ENCODE measurements around the gene FOXP1. TPM values are rescaled to one million over a fixed set of nuclear protein-coding genes. Genes with fewer than 3 reads are reported as not detected.

FOXP1 gene
- polyA plus RNA-seq, 1 donor (not counting 4 experiments of a cell fraction or from before 2014, with no cell fraction given): 14.6 TPM

- Histone ChIP-seq H3K36me3 (ENCODE audit: control insufficient read depth in 2 of 2, extremely low read depth in 1 of 2, insufficient read depth in 2 of 2, low read length in 2 of 2) (no peaks in the 10 kb centered on the region), H3K4me3 (ENCODE audit: control insufficient read depth in 2 of 3, extremely low read depth in 1 of 3, insufficient read depth in 2 of 3, low read depth in 1 of 3, low read length in 3 of 3) (no peak overlapping the region), H3K4me2 (ENCODE audit: control insufficient read depth, extremely low read depth, insufficient read depth, low read depth, low read length) (no peak overlapping the region), H3K27ac (ENCODE audit: control insufficient read depth, insufficient read depth, low read length) (no peak overlapping the region), H3K9me3 (ENCODE audit: control insufficient read depth, low read depth, low read length) (no peaks in the 10 kb centered on the region), H2AFZ (ENCODE audit: control insufficient read depth, low read length) (no peak overlapping the region), H4K20me1 (ENCODE audit: control insufficient read depth, extremely low read depth, insufficient read depth, low read length) (no peaks in the 10 kb centered on the region), H3K27me3 (ENCODE audit: control insufficient read depth, extremely low read depth, insufficient read depth, low read length) (no peaks in the 10 kb centered on the region), H3K9ac (ENCODE audit: control insufficient read depth, extremely low read depth, insufficient read depth, low read length) (no peak overlapping the region), H3K9me1 (ENCODE audit: control insufficient read depth, extremely low read depth, insufficient read depth, low read length) (no peaks in the 10 kb centered on the region), H3K4me1 (ENCODE audit: control insufficient read depth, extremely low read depth, insufficient read depth, low read length) (no peaks in the 10 kb centered on the region), H3K79me2 (ENCODE audit: control insufficient read depth, insufficient read depth, low read length) (no peaks in the 10 kb centered on the region)
- FAIRE-seq: no peak
- DNase-seq (ENCODE audit: low read depth, low spot score): no peak
- no peak for TF ChIP-seq EZH2 (IDR thresholded peaks at IDR 0.05; ENCODE audit: low read length)
- no peak for TF ChIP-seq CTCF (optimal IDR thresholded peaks at IDR 0.05 in 1 of 3, IDR thresholded peaks at IDR 0.05 in 1 of 3, conservative IDR thresholded peaks at IDR 0.05 in 1 of 3; ENCODE audit: extremely low read depth in 1 of 3, insufficient read depth in 2 of 3, low read length in 3 of 3)
- dilution Hi-C loops (cut with MboI; ENCODE audit: extremely low pct_ligation_motif_present, low sequenced_read_pairs): no loop called here
Observed at GRCh38 chr3:71486831-71487230, 96.7 kb downstream of the FOXP1 start.

GRCh38 chr3:71485896-71486295 is 97.6 kb downstream of the FOXP1 start:
- FAIRE-seq (no peak), DNase-seq (ENCODE audit: low read depth, low spot score) (no peak)
- no peaks in the 10 kb centered on the region for H4K20me1 ChIP-seq (ENCODE audit: control insufficient read depth, extremely low read depth, insufficient read depth, low read length)
- no peaks in the 10 kb centered on the region for H3K36me3 ChIP-seq (ENCODE audit: control insufficient read depth in 2 of 2, extremely low read depth in 1 of 2, insufficient read depth in 2 of 2, low read length in 2 of 2)
- dilution Hi-C loops (cut with MboI; ENCODE audit: extremely low pct_ligation_motif_present, low sequenced_read_pairs): no loop called here
- no peak overlapping the region for H3K27ac ChIP-seq (ENCODE audit: control insufficient read depth, insufficient read depth, low read length)
- H2AFZ ChIP-seq (ENCODE audit: control insufficient read depth, low read length): no peak overlapping the region
- no peaks in the 10 kb centered on the region for H3K79me2 ChIP-seq (ENCODE audit: control insufficient read depth, insufficient read depth, low read length)
- H3K9me1 ChIP-seq (ENCODE audit: control insufficient read depth, extremely low read depth, insufficient read depth, low read length): no peaks in the 10 kb centered on the region
- TF ChIP-seq CTCF (optimal IDR thresholded peaks at IDR 0.05 in 1 of 3, IDR thresholded peaks at IDR 0.05 in 1 of 3, conservative IDR thresholded peaks at IDR 0.05 in 1 of 3; ENCODE audit: extremely low read depth in 1 of 3, insufficient read depth in 2 of 3, low read length in 3 of 3) (no peak), EZH2 (IDR thresholded peaks at IDR 0.05; ENCODE audit: low read length) (no peak)
- no peaks in the 10 kb centered on the region for H3K4me1 ChIP-seq (ENCODE audit: control insufficient read depth, extremely low read depth, insufficient read depth, low read length)
- H3K9ac ChIP-seq (ENCODE audit: control insufficient read depth, extremely low read depth, insufficient read depth, low read length): no peak overlapping the region
- H3K4me2 ChIP-seq (ENCODE audit: control insufficient read depth, extremely low read depth, insufficient read depth, low read depth, low read length): no peak overlapping the region
- H3K4me3 ChIP-seq (ENCODE audit: control insufficient read depth in 2 of 3, extremely low read depth in 1 of 3, insufficient read depth in 2 of 3, low read depth in 1 of 3, low read length in 3 of 3): no peak overlapping the region
- H3K9me3 ChIP-seq (ENCODE audit: control insufficient read depth, low read depth, low read length): no peaks in the 10 kb centered on the region
- H3K27me3 ChIP-seq (ENCODE audit: control insufficient read depth, extremely low read depth, insufficient read depth, low read length): no peaks in the 10 kb centered on the region

Measured in keratinocyte (primary cell).